HUES6 (cell line): ENCODE results near the gene ADAMTS14.

Experiments
- H3K27ac ChIP-seq: 2 replicates; pipeline ENCODE4 v1.7.0; 2013; ENCODE audit warnings: low read depth, mild to moderate bottlenecking, low read length, inconsistent platforms
- H3K27me3 ChIP-seq: 2 replicates; pipeline ENCODE4 v1.6.1; 2013; ENCODE audit warnings: low read length; ENCODE audit not compliant: control insufficient read depth, insufficient read depth
- H3K36me3 ChIP-seq: 2 replicates; pipeline ENCODE4 v1.6.1; 2013; ENCODE audit warnings: low read length; ENCODE audit not compliant: control insufficient read depth, insufficient read depth
- H3K4me1 ChIP-seq: 2 replicates; pipeline ENCODE4 v1.6.1; 2013; ENCODE audit warnings: low read length; ENCODE audit not compliant: control insufficient read depth, insufficient read depth
- H3K4me3 ChIP-seq: 2 replicates; pipeline ENCODE4 v1.5.1; 2013; ENCODE audit warnings: low read depth, low read length
- H3K9ac ChIP-seq: one replicate; pipeline ENCODE4 v1.6.1; 2013; ENCODE audit warnings: mild to moderate bottlenecking, low read length
- H3K9me3 ChIP-seq: 2 replicates; pipeline ENCODE4 v1.6.1; 2013; ENCODE audit warnings: low read depth, low read length; ENCODE audit not compliant: control insufficient read depth, insufficient read depth

The ADAMTS14 gene

DNA sequence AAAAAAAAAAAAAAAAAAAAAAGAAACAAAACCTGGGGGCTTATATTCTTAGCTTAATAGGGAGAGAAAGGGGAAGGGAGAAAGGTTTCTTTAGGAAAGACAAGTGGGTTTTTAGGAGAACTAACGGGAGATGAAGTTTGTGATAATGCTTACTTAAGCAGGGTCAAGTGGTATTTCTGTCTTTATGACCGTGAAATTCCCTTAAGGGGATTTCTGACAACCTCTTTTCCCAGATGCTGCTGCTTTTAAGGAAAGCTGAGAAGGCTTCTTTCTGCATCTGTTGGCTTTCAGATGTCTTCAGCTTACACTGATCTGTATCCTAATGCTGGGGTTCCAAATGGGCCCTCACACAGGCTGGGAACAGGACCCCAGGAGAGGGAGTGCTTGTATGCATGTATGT is 42.6 kb downstream of the ADAMTS14 start:
- Histone ChIP-seq H3K27ac (no peak overlapping the region), H3K4me3 (no peak overlapping the region), H3K27me3 (no peaks in the 10 kb centered on the region), H3K9ac (no peak overlapping the region), H3K36me3 (no peaks in the 10 kb centered on the region), H3K4me1 (peaks cover 19% of the 10 kb centered on the region), H3K9me3 (no peaks in the 10 kb centered on the region)

DNA sequence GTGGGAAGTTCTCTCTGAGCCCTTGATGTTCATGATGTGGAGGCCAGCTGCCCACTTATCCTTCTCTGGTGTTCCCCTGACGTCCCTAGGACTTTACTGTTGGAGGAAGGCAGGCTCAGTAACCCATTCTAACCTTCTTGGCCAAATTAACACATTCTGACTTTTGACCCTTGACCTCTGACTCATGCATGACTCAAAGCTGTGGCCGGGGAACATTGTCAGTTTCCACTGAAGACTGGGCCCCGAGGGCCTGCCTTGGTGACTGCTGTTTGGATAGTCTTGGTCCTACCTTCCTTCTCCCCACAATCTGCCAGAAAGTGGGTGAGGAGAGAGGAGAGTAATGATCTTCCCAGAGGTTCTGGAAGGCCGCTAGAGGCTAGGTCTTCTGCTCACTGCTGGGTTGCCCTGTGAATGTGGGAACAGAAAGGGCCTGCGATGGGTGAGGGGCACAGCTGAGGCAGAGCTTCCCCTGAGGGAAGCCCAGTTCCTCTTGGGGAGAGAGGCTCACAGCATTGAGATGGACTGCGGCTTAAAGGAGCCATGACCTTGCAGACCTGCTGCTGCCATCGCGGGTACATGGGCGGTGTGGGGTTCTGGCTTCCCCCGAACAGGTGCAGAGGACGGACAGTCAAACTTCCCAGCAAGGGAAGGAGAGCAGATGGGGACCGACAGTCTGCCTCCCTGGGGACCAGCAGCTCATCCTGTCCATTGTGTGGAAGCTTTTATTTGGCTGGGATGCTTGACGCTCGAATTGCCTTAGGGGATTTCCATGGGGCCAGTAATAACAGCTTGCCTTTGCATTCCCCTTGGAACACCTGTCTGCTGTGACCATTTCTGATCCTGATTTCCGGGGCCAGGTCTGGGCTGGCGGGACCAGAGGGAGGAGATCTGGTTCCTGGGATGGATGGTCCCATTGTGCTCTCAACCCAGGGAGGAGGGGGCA is 43.8 kb downstream of the ADAMTS14 start:
- H3K4me3 ChIP-seq: no peak overlapping the region
- H3K36me3 ChIP-seq: no peaks in the 10 kb centered on the region
- no peaks in the 10 kb centered on the region for H3K27me3 ChIP-seq
- peaks cover 19% of the 10 kb centered on the region for H3K4me1 ChIP-seq
- no peak overlapping the region for H3K9ac ChIP-seq
- H3K27ac ChIP-seq: no peak overlapping the region
- no peaks in the 10 kb centered on the region for H3K9me3 ChIP-seq

GRCh38 chr10:70722820-70723424 is 50.6 kb downstream of the ADAMTS14 start:
- H3K36me3 ChIP-seq: no peaks in the 10 kb centered on the region

DNA sequence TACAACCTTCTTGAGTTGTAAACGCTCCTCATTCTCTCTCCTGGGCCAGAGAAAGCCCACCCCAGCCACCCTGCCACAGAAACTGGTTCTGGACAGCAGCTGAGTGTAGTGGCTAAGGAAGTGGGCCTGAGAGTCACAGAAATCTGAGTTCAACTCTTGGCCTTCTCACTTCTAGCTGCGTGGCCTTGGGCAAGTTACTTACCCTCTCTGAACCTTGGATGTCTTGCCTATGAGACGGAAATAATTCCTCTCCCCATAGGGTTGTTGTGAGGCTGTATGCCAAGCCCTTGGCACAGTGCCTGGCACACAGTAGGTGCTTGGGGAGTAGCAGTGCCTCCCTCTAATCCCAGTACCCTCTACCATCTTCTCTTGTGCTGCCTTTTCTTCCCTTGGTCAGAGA is 51.5 kb downstream of the ADAMTS14 start:
- H3K9me3 ChIP-seq: peaks cover 6% of the 10 kb centered on the region; the same call in 1 of the 2 replicates
- peaks cover 5% of the 10 kb centered on the region for H3K4me1 ChIP-seq
- no peaks in the 10 kb centered on the region for H3K27me3 ChIP-seq
- no peak overlapping the region for H3K4me3 ChIP-seq
- H3K36me3 ChIP-seq: no peaks in the 10 kb centered on the region
- H3K27ac ChIP-seq: no peak overlapping the region
- no peak overlapping the region for H3K9ac ChIP-seq

More at GRCh38 chr10:70722820-70723424, 50.6 kb downstream of the ADAMTS14 start:
- Histone ChIP-seq H3K27ac (no peak overlapping the region), H3K9me3 (peaks cover 6% of the 10 kb centered on the region; the same call in 1 of the 2 replicates), H3K4me1 (peaks cover 5% of the 10 kb centered on the region), H3K4me3 (no peak overlapping the region), H3K27me3 (no peaks in the 10 kb centered on the region), H3K9ac (no peak overlapping the region)

DNA sequence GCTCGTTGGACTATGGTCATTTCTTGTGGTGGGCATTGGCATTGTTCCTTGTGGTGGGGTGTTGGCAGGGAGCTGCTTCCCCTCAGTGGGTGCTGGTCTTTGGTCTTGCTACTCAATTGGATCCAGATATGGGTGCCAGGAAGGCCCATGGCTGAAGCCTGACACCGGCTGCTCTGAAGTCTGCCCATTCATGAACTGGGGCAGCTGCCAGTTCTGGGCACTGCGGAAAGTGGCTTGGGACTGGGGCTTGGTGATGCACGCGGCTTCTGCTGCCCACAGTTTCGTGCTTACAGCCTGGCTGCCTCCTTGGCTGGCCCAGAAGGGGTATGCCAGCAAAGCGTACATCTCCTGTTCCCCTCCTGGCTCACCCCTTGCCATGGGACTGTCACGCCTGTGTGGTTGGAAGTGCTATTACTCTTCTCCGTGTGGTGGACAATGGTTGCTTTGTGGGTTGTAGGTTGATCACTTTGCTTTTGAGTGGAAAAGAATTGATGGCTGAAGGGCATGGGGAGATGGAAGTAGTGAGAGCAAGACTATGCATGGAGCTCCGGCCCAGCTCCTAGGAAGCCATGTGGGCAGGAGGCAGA is 54.7 kb downstream of the ADAMTS14 start:
- Histone ChIP-seq H3K9ac (no peak overlapping the region), H3K9me3 (peaks cover 6% of the 10 kb centered on the region; the same call in 1 of the 2 replicates), H3K27ac (no peak overlapping the region), H3K36me3 (no peaks in the 10 kb centered on the region), H3K4me1 (peaks cover 5% of the 10 kb centered on the region), H3K27me3 (no peaks in the 10 kb centered on the region), H3K4me3 (no peak overlapping the region)

DNA sequence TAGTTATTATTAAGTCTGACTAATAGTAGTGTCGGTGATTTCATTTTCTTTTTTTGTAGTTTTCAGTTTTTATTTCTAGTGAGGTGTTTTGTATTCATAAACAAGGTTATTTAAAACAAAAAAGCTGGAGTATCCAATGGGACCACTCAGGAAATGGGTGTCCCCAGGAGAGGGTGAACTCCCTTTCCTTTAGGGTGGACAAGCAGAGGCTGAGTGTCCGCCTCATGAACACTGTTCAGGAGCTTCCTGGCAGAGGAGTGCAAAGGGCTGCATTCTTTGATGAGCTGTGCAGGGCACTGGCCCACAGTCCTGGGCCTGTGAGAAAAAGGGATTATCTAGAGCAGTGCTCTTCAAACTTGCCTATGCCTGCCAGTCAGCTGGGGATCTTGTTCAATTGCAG is 56.0 kb downstream of the ADAMTS14 start:
- H3K36me3 ChIP-seq: no peaks in the 10 kb centered on the region
- H3K27ac ChIP-seq: no peak overlapping the region
- H3K4me1 ChIP-seq: peaks cover 5% of the 10 kb centered on the region
- H3K27me3 ChIP-seq: no peaks in the 10 kb centered on the region
- no peak overlapping the region for H3K4me3 ChIP-seq
- H3K9me3 ChIP-seq: peaks cover 6% of the 10 kb centered on the region; the same call in 1 of the 2 replicates
- H3K9ac ChIP-seq: no peak overlapping the region

DNA sequence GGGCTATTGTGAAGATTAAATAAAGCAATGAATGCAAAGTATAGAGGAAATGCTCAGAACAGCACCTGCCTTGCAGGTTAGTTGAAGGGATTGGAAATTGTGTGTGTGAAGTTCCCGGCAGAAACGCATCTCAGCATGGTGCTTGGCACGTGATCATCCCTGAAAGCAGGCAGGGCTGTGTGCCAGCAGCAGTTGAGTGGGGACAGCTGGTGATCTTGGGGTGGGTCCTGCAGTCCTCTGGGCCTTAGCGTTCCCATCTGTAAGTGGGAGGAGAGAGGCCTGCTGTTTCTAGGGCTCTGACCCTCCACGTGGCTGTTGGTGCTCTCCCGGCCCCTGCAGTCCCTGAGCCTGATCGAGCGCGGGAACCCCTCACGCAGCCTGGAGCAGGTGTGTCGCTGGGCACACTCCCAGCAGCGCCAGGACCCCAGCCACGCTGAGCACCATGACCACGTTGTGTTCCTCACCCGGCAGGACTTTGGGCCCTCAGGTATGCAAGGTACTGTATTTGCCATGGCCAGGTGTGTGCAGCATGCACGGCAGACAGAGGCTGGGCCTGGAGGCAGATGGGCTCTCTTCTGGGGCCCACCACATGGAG is 57.6 kb downstream of the ADAMTS14 start:
- H3K27ac ChIP-seq: no peak overlapping the region
- peaks cover 5% of the 10 kb centered on the region for H3K4me1 ChIP-seq
- H3K9me3 ChIP-seq: peaks cover 6% of the 10 kb centered on the region; the same call in 1 of the 2 replicates
- H3K4me3 ChIP-seq: no peak overlapping the region
- H3K27me3 ChIP-seq: no peaks in the 10 kb centered on the region
- no peak overlapping the region for H3K9ac ChIP-seq
- H3K36me3 ChIP-seq: no peaks in the 10 kb centered on the region

DNA sequence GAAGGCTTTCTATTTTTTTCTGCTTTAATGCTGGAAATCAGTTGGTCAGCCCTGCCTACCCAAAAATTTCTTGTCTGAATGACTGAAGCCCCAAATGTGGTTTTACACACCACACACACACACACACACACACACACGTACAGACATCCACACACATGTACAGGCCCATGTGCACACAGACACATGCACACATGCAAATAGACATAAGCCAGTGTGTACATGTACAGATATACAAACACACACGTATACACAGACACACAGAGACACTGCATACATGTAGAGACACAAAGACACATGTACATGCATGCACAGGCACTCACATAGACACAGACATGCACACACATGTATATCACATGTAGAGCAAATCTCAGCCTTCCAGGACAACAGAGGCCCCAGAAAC is 58.6 kb downstream of the ADAMTS14 start:
- H3K36me3 ChIP-seq: no peaks in the 10 kb centered on the region
- no peak overlapping the region for H3K27ac ChIP-seq
- peaks cover 1% of the 10 kb centered on the region; the same call in 1 of the 2 replicates for H3K4me1 ChIP-seq
- H3K4me3 ChIP-seq: no peak overlapping the region
- no peaks in the 10 kb centered on the region for H3K27me3 ChIP-seq
- no peaks in the 10 kb centered on the region for H3K9me3 ChIP-seq
- H3K9ac ChIP-seq: no peak overlapping the region

DNA sequence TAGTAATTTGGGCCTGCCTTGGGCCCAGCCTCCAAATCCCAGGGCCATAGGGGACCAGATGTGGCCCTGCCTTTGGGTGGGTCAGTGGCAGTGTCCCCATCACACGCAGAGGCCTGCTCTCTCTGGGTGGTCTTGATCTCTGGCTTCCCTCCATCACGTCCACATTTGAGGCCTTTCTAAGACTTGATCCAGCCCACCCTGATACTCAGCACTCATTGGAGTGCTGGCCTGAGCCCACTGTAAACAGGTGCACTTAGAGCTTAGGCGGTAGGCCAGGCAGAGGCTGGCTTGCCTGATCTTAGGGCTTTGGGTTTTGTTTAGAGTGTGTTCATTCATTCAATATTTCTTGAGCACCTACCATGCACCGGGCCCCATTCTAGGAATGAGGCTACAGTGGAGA is 60.3 kb downstream of the ADAMTS14 start:
- Histone ChIP-seq H3K4me1 (no peaks in the 10 kb centered on the region; the same call in 1 of the 2 replicates), H3K36me3 (no peaks in the 10 kb centered on the region), H3K9ac (no peak overlapping the region)

GRCh38 chr10:70733051-70733450 is 60.7 kb downstream of the ADAMTS14 start:
- Histone ChIP-seq H3K4me3 (no peak overlapping the region), H3K36me3 (no peaks in the 10 kb centered on the region), H3K4me1 (no peaks in the 10 kb centered on the region; the same call in 1 of the 2 replicates), H3K27me3 (no peaks in the 10 kb centered on the region), H3K27ac (no peak overlapping the region), H3K9ac (no peak overlapping the region), H3K9me3 (no peaks in the 10 kb centered on the region)

More for the DNA sequence above, 60.3 kb downstream of the ADAMTS14 start:
- Histone ChIP-seq H3K9me3 (no peaks in the 10 kb centered on the region), H3K27me3 (no peaks in the 10 kb centered on the region), H3K4me3 (no peak overlapping the region), H3K27ac (no peak overlapping the region)
